ENCODE data around the gene BRME1.
"Not testable (repeated sequence)": the region's sequence is repeated elsewhere in the genome, so short reads cannot be mapped to it uniquely, and the experiment has no call there.

The BRME1 gene

DNA sequence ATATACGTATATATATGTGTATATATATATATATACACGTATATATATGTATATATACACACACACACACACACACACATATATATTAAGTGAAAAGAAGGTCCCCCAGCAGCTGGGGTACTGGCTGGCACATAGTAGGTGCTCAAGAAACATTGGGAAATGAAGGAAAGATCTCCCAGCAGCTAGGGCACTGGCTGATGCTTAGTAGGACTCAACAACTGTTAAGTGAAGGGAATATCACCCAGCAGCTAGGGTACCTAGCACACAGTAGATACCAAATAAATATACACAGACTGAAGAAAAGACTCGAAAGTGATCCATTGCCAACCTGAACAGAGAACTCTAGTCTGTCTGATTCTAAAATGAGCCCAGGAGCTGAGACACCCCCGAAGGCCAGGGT lies 20.1 kb upstream of the BRME1 start:
- no peak for FAIRE-seq

DNA sequence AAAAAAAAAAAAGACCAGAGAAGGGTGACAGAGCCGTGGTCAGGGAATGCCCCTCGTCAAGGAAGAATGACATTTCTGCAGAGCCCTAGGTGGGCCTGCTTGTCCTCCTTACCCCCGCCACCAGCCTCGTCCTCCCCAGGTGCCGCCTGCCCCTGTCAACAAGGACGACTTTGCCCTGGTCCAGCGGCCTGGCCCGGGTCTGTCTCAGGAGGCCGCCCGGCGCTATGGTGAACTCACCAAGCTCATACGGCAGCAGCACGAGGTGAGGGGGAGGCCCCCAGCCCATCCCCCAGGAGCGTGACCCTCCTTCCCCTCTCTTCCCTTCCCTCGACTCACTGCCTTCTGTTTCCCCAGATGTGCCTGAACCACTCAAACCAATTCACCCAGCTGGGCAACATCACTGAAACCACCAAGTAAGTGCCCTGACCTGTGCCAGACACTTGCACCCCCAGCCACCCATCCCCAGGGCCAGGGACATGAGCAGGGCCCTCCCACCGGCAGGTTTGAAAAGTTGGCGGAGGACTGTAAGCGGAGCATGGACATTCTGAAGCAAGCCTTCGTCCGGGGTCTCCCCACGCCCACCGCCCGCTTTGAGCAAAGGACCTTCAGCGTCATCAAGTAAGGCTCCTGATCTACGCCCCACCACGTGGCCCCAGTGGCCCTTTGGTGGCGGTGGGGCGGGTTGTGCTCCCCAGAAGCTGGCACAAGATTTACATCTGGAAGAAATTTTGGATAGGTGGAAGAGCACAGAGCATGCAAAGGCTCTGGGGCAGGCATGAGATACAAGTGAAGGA lies 17.5 kb upstream of the BRME1 start:
- FAIRE-seq = no peak

DNA sequence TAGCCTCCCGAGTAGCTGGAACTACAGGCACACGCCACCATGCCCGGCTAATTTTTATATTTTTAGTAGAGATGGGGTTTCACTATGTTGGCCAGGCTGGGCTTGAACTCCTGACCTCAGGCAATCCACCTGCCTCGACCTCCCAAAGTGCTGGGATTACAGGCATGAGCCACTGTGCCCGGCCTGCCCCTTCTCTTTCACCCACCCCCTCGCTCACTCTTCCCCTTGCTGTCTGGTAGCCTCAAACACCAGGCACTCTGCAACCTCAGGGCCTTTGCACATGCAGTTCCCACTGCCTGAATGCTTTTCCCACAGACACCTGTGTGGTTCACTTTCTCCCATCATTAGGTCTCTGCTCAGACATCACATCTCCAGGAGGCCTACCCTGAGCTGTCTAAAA lies 16.2 kb upstream of the BRME1 start:
- not testable (repeated sequence) for FAIRE-seq

DNA sequence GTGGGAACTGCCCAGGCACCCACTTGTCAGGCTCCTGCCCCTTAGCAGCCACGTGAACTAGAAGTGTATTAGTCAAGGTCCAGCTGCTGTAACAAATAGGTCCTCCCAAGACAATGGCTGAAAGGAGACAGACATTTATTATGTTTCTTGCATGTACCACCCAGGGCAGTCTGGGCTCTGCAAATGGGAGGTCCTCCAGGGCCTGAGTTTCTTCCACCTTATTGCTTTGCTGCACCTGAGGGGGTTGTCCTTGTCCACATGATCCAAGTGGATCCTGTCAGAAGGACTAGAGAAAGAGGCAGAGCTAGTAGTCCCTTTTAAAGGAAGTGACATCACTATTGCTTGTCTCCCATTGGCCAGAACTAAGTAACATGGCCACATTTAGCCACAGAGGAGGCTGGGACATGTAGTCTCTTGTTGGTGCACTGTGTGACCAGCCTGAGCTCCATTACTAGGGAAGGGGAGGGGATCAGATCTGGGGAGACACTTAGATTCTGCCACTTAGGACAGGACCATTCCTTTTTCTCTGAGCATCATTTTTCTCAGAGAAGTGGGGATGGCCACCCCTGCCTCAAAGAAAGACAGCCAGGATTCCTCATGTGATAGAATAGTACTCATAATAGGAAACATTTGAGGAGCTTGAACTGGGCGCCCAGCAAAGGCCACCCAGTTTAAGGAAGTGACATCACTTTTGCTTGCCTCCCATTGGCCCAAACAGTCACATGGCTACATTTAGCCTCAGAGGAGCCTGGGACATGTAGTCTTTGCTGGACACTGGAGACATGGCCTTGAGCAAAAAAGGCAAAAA lies 15.2 kb upstream of the BRME1 start:
- no peak for FAIRE-seq

DNA sequence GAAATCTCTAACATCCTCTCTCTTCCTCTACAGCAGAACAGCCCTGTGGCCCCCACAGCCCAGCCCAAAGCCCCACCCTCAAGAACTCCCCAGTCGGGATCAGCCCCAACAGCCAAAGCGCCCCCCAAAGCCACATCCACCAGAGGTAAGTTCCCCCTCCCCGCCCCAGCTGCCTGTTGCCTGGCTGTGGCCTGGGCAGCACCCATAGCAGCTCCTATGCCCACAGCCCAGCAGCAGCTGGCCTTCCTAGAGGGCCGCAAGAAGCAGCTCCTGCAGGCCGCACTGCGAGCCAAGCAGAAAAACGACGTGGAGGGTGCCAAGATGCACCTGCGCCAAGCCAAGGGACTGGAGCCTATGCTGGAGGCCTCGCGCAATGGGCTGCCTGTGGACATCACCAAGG lies 14.6 kb upstream of the BRME1 start:
- FAIRE-seq = no peak

DNA sequence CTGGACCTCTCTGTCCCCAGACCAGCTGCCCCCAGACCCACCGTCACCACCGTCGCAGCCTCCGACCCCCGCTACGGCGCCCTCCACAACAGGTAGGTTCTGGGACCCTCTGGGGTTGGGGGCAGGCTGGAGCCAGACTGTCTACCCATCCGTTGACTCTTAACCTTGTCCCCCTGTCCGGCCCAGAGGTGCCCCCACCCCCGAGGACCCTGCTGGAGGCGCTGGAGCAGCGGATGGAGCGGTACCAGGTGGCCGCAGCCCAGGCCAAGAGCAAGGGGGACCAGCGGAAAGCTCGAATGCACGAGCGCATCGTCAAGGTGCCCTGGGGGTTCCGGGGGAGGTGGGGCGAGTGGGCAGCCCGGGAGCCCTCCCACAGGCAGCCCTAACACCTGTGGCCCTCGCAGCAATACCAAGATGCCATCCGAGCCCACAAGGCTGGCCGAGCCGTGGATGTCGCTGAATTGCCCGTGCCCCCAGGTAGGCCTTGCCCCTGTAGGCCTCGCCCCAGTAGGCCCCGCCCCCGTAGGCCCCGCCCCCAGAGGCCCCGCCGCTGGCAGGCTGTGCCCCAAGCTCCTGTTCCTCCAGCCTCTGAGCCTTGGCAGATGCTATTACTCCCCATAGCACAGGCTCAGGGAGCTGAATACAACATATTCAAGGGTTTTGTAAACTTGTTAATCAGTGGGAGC lies 13.0 kb upstream of the BRME1 start:
- no peak for FAIRE-seq

DNA sequence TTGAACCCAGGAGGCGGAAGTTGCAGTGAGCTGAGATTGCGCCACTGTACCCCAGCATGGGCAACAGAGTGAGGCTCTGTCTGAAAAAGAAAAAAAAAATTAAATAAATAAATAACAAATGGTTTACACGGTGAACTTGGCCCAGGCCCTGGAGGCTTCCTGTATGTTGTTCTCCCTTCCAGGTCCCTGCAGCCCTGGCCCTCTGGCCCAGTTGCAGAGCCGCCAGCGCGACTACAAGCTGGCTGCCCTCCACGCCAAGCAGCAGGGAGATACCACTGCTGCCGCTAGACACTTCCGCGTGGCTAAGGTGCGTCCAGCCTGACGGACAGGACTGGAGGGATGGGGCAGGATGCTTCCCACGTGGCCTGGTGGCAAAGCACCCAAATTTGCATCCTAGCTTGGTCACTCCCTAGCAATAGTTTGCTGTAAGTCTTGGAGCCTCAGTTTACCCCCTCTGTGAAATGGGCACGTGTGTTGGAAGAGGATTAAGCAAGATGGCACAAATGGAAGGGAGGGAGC lies 12.0 kb upstream of the BRME1 start:
- no peak for FAIRE-seq

DNA sequence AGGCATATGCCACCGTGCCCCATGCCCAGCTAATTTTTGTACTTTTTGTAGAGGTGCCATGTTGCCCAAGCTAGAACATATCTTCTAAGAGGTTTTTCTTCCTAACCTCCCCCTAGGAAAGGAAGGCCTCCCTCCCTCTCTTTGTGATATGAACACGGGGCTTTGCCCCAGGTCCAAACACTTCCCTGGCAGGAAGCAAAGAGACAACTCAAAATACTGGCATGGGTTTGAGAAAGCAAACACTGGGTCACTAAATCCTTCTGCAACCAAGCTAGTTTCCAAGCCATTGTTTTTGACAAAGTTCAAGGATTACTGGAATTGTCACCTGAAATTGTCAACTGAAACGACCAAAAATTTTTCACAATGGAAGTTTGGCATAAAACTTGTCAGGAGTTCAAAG lies 8.9 kb upstream of the BRME1 start:
- FAIRE-seq = no peak

DNA sequence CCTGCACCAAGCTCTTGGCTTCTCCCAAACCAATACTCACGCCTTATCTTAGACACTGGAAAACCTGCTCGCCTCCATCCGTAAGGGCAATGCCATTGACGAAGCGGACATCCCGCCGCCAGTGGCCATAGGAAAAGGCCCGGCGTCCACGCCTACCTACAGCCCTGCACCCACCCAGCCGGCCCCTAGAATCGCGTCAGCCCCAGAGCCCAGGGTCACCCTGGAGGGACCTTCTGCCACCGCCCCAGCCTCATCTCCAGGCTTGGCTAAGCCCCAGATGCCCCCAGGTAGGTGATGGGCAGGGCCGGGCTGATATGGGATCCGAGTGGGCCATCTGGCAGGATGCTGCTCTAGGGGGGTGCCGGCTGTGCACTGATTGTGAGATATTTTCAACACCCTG lies 7.4 kb upstream of the BRME1 start:
- no peak for FAIRE-seq

DNA sequence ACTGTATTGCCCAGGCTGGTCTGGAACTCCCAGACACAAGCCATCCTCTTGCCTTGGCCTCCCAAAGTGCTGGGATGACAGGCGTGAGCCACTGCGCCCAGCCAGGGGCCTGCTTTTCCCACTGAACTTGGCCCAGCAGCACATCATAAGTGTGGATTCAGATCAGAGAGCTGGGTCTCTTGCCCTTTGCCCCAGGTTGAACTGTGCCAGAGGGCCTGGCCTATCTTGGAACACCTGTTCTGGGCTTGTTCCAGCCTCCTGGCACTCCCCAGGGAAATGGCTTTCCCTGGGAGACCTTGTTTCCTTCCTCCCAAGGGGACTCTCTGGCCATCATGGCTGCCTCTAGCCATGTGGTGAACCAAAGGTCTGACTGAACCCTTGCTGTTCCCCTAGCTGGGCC lies 3.5 kb upstream of the BRME1 start:
- FAIRE-seq = no peak

DNA sequence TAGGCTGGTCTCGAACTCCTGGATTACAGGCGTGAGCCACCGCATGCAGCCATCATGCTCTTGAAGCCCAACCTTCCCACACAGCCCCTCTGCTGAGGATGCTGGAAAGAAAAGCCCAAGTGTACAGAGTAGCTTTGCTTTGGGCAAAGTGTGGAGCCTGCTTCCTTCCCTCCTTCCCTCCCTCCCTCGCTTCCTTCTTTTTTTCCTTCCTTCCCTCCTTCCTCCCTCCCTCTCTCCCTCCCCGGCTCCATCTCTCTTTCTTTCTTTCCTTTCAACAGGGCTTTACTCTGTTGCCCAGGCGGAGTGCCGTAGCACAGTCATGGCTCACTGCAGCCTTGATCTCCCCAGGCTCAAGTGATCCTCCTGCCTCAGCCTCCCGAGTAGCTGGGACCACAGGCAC lies 2.8 kb upstream of the BRME1 start:
- FAIRE-seq = no peak

DNA sequence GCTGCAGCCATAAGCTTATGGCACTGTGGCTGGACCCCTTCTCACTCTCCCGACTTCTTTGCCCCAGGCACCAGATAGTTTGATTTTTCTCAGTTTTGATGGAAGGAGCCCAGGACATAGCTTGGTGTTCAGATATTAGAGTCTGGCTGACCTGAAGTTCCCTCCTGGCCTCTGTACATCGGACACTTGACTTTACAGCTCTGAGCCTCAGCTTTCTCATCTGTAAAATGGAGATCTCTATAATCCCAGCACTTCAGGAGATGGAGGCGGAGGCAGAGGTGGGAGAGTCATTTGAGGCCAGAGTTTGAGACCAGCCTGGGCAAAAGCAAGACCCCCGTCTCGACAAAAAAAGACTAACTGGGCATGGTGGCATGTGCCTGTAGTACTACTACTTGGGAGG lies 993 bp upstream of the BRME1 start:
- FAIRE-seq = no peak

DNA sequence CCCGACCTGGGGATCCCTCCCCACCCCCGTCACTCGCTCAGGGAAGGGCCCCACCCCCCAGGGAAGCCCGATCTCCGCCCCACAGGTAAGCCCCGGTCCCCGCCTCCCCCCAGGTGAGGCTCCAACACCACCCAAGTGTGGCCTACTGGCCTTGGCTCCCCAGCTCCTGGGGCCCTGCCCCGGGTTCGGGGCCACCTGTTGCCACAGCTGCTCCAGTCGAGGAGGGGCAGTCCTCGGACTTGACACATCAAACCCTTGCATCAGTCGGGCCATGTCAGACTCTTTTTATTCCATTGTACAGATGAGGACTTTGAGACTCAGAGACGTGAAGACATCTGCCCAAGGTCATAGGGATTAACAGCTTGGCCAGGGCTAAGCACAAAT lies 596 bp upstream of the BRME1 start:
- FAIRE-seq = no peak

DNA sequence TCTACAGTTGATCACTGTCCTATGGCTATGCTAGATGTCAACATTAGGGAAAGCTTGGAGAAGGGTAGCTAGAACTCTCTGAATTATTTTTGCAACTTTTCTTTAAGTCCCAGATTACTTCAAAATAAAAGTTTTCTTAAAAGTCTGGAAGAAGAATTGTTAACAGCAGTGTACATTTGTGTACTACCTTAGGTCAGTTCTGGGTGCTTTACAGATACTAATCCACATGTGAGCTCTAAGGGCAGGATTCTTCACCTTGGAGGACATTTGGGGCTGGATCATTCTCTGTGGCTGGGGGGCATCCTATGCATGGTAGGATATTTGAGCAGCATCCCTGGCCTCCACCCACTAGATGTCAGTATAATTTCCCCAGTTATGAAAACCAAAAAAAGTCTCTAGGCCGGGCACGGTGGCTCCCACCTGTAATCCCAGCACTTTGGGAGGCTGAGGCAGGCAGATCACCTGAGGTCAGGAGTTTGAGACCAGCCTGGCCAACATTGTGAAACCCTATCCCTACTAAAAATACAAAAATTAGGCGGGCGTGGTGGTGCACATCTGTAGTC lies 2.8 kb downstream of the BRME1 start:
- no peak for FAIRE-seq

DNA sequence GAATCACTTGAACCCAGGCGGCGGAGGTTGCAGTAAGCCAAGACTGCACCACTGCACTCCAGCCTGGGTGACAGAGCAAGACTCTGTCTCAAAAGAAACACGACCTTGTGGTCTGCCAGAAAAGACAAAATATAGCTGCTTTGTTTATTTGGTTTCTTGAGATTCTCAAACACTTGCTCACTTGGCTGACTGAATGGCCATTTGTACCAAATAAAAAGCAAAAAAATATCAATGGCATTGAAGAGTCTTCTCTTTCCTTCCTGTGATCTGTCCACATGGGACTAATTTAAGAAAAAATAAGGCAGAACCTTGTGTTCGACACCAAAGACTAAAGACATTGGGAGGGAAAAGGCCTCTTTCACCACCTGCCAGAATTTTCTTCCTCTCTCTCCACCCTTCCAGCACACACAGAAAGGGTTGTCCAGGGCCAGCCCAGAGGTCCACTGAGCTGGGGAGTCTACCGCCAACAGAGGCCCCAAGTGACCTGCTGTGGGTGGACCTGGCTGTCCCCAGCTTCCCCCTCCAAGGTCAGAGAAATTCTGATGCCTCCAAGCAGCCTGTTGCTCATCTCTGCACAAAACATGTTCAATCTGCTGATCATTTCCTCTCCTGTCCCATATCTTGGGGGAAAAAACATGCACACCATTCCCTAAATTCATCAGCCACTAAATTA lies 5.9 kb downstream of the BRME1 start:
- FAIRE-seq = no peak

DNA sequence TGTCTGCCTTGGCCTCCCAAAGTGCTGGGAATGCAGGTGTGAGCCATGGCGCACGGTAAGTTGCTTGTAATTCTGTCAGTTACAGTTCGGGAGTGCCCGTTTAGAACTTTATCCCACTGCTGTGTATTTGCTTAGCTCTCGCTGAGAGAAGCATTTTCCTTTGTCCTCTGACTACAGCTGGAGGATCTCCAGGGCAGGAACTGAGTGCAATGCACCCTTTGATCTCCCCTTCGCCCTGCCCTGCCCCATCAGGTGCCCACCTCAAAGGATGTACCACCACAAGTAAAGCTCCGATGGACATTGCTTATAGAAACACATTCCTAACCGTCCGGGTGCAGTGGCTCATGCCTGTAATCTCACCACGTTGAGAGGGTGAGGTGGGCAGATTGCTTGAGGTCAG lies 6.5 kb downstream of the BRME1 start:
- no peak for FAIRE-seq

DNA sequence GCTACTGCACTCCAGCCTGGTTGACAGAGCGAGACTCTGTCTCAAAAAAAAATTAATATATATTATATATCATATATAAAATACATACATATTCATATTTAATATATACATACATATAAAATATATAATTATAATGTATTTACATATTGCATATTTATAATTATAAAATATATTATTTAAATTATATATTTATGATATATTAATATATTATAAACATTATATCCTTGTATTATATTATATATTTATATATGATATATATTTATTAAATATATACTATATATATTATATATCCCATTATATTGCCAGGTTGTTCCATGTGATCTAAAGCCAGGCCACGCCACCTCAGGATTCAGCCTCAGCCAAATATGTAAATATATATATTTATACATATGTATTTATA lies 9.7 kb downstream of the BRME1 start:
- no peak for FAIRE-seq

DNA sequence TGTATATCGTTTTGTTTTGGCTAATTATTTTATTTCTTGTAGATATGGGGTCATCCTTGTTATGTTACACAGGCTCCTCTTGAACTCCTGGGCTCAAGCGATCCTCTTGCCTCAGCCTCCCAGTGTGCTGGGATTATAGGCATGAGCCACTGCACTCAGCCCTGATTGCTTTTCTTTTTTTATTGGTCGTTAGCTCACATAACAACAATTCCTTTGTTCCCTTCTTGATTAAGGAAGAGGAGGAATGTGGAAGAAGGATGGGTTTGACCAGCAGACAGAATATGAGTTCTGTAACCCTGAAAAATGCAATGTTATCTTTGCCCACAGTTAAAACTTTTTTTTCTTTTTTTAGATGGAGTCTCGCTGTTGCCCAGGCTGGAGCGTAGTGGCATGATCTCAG lies 11.4 kb downstream of the BRME1 start:
- no peak for FAIRE-seq

DNA sequence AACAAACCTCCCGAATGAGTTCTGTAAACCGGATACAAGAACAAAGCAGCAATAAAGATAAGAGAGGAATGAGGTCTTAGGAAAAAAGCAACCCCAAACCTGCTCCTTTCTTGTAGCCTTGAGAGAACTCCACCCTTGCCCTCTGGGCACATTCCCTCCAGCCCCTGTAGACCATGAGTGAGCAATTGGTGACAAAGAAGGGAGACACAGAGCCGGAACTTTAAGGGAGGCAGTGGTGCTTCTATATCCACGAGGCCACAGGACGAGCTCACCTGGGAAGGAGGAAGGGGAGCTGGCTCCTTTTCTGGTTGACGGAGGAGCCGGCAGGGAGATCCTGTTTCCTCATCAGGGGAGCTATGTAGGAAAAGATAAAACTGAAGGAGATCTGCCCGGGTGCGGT lies 13.0 kb downstream of the BRME1 start:
- FAIRE-seq = no peak

DNA sequence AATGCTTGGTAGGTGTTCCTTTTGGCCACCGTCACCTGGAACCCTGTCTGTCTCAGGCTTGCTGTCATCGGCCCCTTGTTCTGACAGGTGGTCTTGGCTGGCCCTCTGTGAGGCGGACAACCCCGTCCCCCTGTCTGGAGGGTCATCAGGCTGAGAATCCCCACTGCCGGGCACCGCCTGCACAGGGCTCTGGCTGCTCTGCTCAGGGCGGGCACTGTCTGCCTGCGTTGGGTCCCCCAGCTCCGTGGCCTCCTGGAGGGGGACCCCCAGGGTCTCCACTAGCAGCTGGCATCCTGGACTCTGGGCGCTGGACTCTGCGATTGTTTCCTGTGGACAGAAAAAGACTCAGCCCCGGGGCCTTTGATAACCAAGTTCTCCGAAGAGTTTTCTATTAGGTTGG lies 15.8 kb downstream of the BRME1 start:
- FAIRE-seq = no peak

DNA sequence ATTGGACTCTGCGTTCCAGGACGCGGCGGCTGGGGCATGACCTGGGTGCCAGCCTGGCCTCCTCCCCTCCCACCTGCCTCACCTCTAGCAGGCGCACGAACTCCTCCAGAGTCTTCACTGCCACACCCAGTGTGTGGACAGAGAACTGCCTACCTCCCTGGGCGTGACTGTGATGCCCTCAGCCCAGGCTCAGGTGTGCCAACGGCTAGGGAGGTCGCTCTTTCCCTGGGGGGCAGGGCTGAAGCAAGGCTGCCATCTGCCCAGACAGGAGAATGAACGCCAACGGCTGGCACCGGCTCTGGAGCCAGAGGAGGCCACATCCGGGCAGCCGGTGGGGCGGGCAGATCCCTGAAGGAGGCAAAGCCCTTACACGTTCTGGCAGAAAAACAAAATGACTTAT lies 17.6 kb downstream of the BRME1 start:
- no peak for FAIRE-seq

DNA sequence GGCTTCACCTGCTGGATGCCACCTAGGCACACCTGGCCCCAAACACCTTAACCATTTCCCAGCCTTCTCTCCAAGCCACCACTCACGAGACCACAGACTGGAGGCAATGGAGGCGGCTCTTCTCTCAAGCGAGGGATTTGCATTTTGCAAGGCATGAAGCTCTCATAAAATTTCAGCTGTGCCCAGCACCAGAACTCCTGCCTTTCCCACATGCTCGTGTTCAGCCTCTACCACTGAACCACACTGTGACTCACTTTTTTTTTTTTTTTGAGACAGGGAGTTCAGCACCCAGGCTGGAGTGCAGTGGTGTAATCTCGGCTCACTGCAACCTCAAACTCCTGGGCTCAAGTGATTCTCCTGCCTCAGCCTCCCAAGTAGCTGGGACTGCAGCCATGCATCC lies 18.4 kb downstream of the BRME1 start:
- FAIRE-seq = no peak

DNA sequence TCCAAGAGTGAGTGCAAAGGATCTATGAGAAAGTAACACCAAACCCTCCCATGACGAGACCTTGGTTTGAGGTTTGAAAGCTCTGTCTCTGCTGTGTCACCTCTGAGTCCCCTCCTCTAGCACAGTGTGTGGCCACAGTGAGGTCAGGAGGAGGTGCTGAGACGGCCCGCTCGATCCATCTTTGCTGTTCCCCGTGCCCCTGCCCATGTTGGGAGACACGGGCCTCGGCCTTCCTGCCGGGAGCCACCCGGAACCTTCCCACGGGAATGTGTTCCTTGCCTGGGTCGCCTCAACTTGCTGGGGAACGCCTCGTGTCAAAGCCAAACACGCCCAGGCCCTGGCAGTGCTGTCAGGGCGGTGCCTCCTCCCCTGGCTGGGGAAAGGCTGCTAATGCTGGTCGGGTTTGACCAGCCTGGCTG lies 18.9 kb downstream of the BRME1 start:
- no peak for FAIRE-seq
